Esophagus muscularis mucosa (tissue), 3 donors: ENCODE results near the gene PNP.

Source experiments
- POLR2A ChIP-seq: fragments of 450-650 bp; IDR thresholded peaks from one replicate; pipeline ENCODE4 v1.6.1; 2017; ENCODE audit warnings: antibody characterized with exemption, moderate library complexity, mild to moderate bottlenecking, low read depth
- POLR2AphosphoS5 ChIP-seq, 2 donors: sonication (generic); formaldehyde crosslinking; IDR thresholded peaks; one replicate each; pipeline ENCODE4 v1.6.1; 2017; ENCODE audit warnings: antibody characterized with exemption in 2 of 2
- TF ChIP-seq, protein P1 (sequence below), 3 experiments: fragments of 200-600 bp in 2 of 3; fragments of 450-650 bp in 1 of 3; sonication (generic) in 2 of 3; IDR thresholded peaks; one replicate each; pipeline ENCODE4 v1.5.1; 2017 to 2019; ENCODE audit warnings: antibody characterized with exemption in 3 of 3, mild to moderate bottlenecking in 2 of 3, moderate library complexity in 1 of 3

DNA sequence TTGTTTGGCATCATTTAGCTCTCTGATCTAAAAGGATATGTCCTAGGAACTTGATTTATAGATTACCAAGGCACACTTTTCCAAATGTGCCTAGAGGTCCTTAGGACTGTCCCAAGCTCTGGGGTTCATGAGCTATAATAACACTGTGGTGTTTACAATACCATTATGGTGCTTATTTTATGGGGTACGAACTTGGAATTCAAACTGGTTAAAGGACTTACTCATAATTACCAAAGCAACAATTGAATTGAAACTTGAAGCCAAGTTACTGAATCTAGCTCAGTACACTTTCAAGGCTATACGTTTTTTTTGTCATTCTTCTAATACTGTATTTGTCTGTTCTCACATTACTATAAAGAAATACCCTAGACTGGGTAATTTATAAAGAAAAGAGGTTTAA lies 46.3 kb upstream of the PNP start:
- TF ChIP-seq, protein P1, sequence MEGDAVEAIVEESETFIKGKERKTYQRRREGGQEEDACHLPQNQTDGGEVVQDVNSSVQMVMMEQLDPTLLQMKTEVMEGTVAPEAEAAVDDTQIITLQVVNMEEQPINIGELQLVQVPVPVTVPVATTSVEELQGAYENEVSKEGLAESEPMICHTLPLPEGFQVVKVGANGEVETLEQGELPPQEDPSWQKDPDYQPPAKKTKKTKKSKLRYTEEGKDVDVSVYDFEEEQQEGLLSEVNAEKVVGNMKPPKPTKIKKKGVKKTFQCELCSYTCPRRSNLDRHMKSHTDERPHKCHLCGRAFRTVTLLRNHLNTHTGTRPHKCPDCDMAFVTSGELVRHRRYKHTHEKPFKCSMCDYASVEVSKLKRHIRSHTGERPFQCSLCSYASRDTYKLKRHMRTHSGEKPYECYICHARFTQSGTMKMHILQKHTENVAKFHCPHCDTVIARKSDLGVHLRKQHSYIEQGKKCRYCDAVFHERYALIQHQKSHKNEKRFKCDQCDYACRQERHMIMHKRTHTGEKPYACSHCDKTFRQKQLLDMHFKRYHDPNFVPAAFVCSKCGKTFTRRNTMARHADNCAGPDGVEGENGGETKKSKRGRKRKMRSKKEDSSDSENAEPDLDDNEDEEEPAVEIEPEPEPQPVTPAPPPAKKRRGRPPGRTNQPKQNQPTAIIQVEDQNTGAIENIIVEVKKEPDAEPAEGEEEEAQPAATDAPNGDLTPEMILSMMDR (IDR thresholded peaks at IDR 0.05): no peak
- TF ChIP-seq POLR2A (no peak), POLR2AphosphoS5 (IDR thresholded peaks at IDR 0.05) (no peak)
